ENCODE measurements around the gene RGPD8. TPM values are rescaled to one million over a fixed set of nuclear protein-coding genes. Genes with fewer than 3 reads are reported as not detected.

Gene RGPD8
- total RNA-seq = 3.9 and 4.7 TPM in 2 replicates

DNA sequence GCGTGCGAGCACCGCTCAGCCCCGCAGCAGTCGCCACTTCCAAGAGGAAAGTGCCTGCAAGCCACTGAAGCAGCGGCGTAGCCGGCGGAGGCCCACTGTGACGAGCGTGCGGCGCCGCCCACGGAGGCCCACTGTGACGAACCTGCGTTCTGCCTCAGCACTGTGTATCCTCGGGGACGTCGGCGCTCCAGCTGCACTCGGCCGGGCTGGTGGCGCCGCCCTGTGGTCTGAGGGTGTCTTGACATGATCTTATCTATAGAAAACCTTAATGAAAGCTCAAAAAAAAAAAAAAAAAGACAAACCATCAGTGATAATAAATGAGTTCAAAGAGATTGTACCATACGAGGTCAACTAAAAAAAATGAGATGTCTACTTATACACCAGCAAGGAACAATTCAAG lies at the start of gene RGPD8:
RGPD8 (minus strand) TSS at position 166 of the 400 bp plus-strand sequence. CDS start 192 bp downstream, outside the sequence.

DNA sequence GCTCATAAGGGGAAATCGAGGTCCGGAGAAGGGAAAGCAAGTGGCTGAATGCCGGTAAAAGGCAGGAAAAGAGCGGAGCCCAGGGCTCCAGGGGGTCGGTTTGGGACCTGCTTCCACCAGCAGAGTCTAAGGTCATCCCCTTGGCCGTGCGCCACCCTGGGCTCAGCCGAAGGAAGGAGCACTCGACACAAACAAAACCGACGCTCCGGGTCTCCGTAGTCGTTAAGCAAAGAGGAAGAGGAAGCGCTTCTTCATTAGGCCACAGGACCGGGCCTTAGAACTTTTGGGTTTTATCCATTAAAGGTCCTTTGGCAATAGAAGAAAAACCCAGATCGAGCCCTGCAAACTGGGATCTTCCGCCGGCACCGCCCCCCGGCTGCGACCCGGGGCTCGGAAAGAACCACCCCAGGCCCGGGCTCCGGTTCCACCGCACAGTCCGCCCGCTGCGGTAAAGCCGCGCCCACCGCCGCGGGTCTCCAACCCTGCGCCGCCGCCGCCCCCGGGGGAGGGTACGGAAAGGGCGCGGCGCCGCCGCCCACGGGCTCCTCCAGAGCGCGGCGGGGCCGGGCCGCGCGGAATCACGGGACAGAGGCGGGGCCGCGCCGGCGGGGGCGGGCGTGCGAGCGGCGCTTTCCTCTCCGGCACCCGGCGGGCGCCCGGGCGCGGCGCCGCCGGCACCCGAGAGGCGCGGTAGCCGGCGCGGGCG lies 48.2 kb upstream of the RGPD8 start, which contains the start of gene TTL:
TTL (plus strand) TSS at position 629 of the 706 bp plus-strand sequence. CDS start 189 bp downstream, outside the sequence.

Other genes with a start within 250 kb of the RGPD8 start
- gene ZC3H8, start 178.6 kb downstream of the RGPD8 start, total RNA-seq = 3.9 and 9.8 TPM in 2 replicates
- gene ZC3H6, start 158.0 kb downstream of the RGPD8 start, total RNA-seq = 2.0 and 2.3 TPM in 2 replicates
- gene TTL, start 48.5 kb upstream of the RGPD8 start, total RNA-seq = 19.6 and 28.8 TPM in 2 replicates
- gene POLR1B, start 108.8 kb upstream of the RGPD8 start, total RNA-seq = 6.3 and 7.2 TPM in 2 replicates
- gene CHCHD5, start 151.0 kb upstream of the RGPD8 start, total RNA-seq = 8.8 and 33.1 TPM in 2 replicates
- 29.5 and 48.3 TPM in 2 replicates for gene SLC20A1, start 212.3 kb upstream of the RGPD8 start, total RNA-seq